ENCODE measurements around the gene POGZ.

Gene POGZ

GRCh38 chr1:151372058-151372934, 87.0 kb downstream of the POGZ start, which contains the start of gene SELENBP1:
Gene SELENBP1, minus strand, starts transcription at chr1:151372705. Its CDS starts 64 bp downstream, at chr1:151372641.
- Mint-ChIP-seq H3K27me3 (no peaks in the 10 kb centered on the region), H3K9me3 (no peaks in the 10 kb centered on the region), H3K27ac (ENCODE audit: low read depth) (peak within 1 kb of the TSS; percentile 20), H3K4me3 (no peak within 1 kb of the TSS), H3K4me1 (no peaks in the 10 kb centered on the region), H3K36me3 (ENCODE audit: insufficient read depth) (no peaks in the 10 kb centered on the region)
- ATAC-seq (replicated peaks; ENCODE audit: extremely low read depth, poor library complexity, severe bottlenecking) (no peak), DNase-seq (ENCODE audit: low spot score in 2 of 2) (no peak)

GRCh38 chr1:151371370-151372057, 87.8 kb downstream of the POGZ start:
- Mint-ChIP-seq H3K27ac (ENCODE audit: low read depth) (peak overlapping the region; percentile 20), H3K4me1 (no peaks in the 10 kb centered on the region), H3K36me3 (ENCODE audit: insufficient read depth) (no peaks in the 10 kb centered on the region), H3K9me3 (no peaks in the 10 kb centered on the region), H3K4me3 (no peak overlapping the region), H3K27me3 (no peaks in the 10 kb centered on the region)
- ATAC-seq (replicated peaks; ENCODE audit: extremely low read depth, poor library complexity, severe bottlenecking) (no peak), DNase-seq (ENCODE audit: low spot score in 2 of 2) (no peak)

GRCh38 chr1:151370211-151370911, 88.9 kb downstream of the POGZ start:
- H3K27ac Mint-ChIP-seq (ENCODE audit: low read depth), result no peak overlapping the region
- no peaks in the 10 kb centered on the region for H3K9me3 Mint-ChIP-seq
- H3K4me3 Mint-ChIP-seq, result no peak overlapping the region
- H3K36me3 Mint-ChIP-seq (ENCODE audit: insufficient read depth), result no peaks in the 10 kb centered on the region
- DNase-seq (ENCODE audit: low spot score in 2 of 2) (no peak), ATAC-seq (replicated peaks; ENCODE audit: extremely low read depth, poor library complexity, severe bottlenecking) (no peak)
- H3K4me1 Mint-ChIP-seq, result no peaks in the 10 kb centered on the region
- no peaks in the 10 kb centered on the region for H3K27me3 Mint-ChIP-seq

- H3K4me3 Mint-ChIP-seq, result no peak overlapping the region
- DNase-seq (ENCODE audit: low spot score in 2 of 2) (no peak), ATAC-seq (replicated peaks; ENCODE audit: extremely low read depth, poor library complexity, severe bottlenecking) (no peak)
- no peak overlapping the region for H3K27ac Mint-ChIP-seq (ENCODE audit: low read depth)
- no peaks in the 10 kb centered on the region for H3K36me3 Mint-ChIP-seq (ENCODE audit: insufficient read depth)
- H3K9me3 Mint-ChIP-seq, result no peaks in the 10 kb centered on the region
- no peaks in the 10 kb centered on the region for H3K27me3 Mint-ChIP-seq
- H3K4me1 Mint-ChIP-seq, result no peaks in the 10 kb centered on the region
These were observed 89.7 kb downstream of the POGZ start for GRCh38 chr1:151369621-151370048.

GRCh38 chr1:151369302-151369610, 90.0 kb downstream of the POGZ start:
- Mint-ChIP-seq H3K4me1 (no peaks in the 10 kb centered on the region), H3K9me3 (no peaks in the 10 kb centered on the region), H3K36me3 (ENCODE audit: insufficient read depth) (no peaks in the 10 kb centered on the region), H3K4me3 (no peak overlapping the region), H3K27me3 (no peaks in the 10 kb centered on the region), H3K27ac (ENCODE audit: low read depth) (no peak overlapping the region)
- no peak for ATAC-seq (replicated peaks; ENCODE audit: extremely low read depth, poor library complexity, severe bottlenecking)
- DNase-seq (ENCODE audit: low spot score in 2 of 2), result no peak

- DNase-seq (ENCODE audit: low spot score in 2 of 2), result no peak
- no peaks in the 10 kb centered on the region for H3K36me3 Mint-ChIP-seq (ENCODE audit: insufficient read depth)
These were observed 90.6 kb downstream of the POGZ start for GRCh38 chr1:151368393-151369301.

GRCh38 chr1:151367658-151368392, 91.5 kb downstream of the POGZ start:
- H3K36me3 Mint-ChIP-seq (ENCODE audit: insufficient read depth), result peaks cover under 1% of the 10 kb centered on the region
- H3K4me1 Mint-ChIP-seq, result no peaks in the 10 kb centered on the region
- no peaks in the 10 kb centered on the region for H3K27me3 Mint-ChIP-seq
- H3K4me3 Mint-ChIP-seq, result no peak overlapping the region
- ATAC-seq (replicated peaks; ENCODE audit: extremely low read depth, poor library complexity, severe bottlenecking) (no peak), DNase-seq (ENCODE audit: low spot score in 2 of 2) (no peak)
- no peak overlapping the region for H3K27ac Mint-ChIP-seq (ENCODE audit: low read depth)
- no peaks in the 10 kb centered on the region for H3K9me3 Mint-ChIP-seq

More at GRCh38 chr1:151368393-151369301, 90.6 kb downstream of the POGZ start:
- H3K27me3 Mint-ChIP-seq, result no peaks in the 10 kb centered on the region
- H3K4me3 Mint-ChIP-seq, result no peak overlapping the region
- no peaks in the 10 kb centered on the region for H3K4me1 Mint-ChIP-seq
- no peaks in the 10 kb centered on the region for H3K9me3 Mint-ChIP-seq
- no peak for ATAC-seq (replicated peaks; ENCODE audit: extremely low read depth, poor library complexity, severe bottlenecking)
- H3K27ac Mint-ChIP-seq (ENCODE audit: low read depth), result no peak overlapping the region

GRCh38 chr1:151364996-151365395, 94.3 kb downstream of the POGZ start:
- H3K4me3 Mint-ChIP-seq, result no peak overlapping the region
- peaks cover 7% of the 10 kb centered on the region for H3K9me3 Mint-ChIP-seq
- no peak for DNase-seq (ENCODE audit: low spot score in 2 of 2)
- H3K27me3 Mint-ChIP-seq, result no peaks in the 10 kb centered on the region
- no peak for ATAC-seq (replicated peaks; ENCODE audit: extremely low read depth, poor library complexity, severe bottlenecking)
- H3K4me1 Mint-ChIP-seq, result no peaks in the 10 kb centered on the region
- H3K27ac Mint-ChIP-seq (ENCODE audit: low read depth), result peak overlapping the region; percentile 56
- peaks cover 2% of the 10 kb centered on the region for H3K36me3 Mint-ChIP-seq (ENCODE audit: insufficient read depth)

GRCh38 chr1:151362308-151363155, 96.8 kb downstream of the POGZ start:
- no peaks in the 10 kb centered on the region for H3K4me1 Mint-ChIP-seq

GRCh38 chr1:151361883-151362282, 97.4 kb downstream of the POGZ start:
- Mint-ChIP-seq H3K4me1 (no peaks in the 10 kb centered on the region), H3K36me3 (ENCODE audit: insufficient read depth) (peaks cover 2% of the 10 kb centered on the region), H3K4me3 (no peak overlapping the region), H3K27me3 (no peaks in the 10 kb centered on the region), H3K27ac (ENCODE audit: low read depth) (no peak overlapping the region), H3K9me3 (peaks cover 7% of the 10 kb centered on the region)
- DNase-seq (ENCODE audit: low spot score in 2 of 2) (no peak), ATAC-seq (replicated peaks; ENCODE audit: extremely low read depth, poor library complexity, severe bottlenecking) (no peak)

More at GRCh38 chr1:151362308-151363155, 96.8 kb downstream of the POGZ start:
- Mint-ChIP-seq H3K36me3 (ENCODE audit: insufficient read depth) (peaks cover 2% of the 10 kb centered on the region), H3K27me3 (no peaks in the 10 kb centered on the region), H3K4me3 (no peak overlapping the region), H3K9me3 (peaks cover 7% of the 10 kb centered on the region), H3K27ac (ENCODE audit: low read depth) (no peak overlapping the region)
- DNase-seq (ENCODE audit: low spot score in 2 of 2), result no peak
- no peak for ATAC-seq (replicated peaks; ENCODE audit: extremely low read depth, poor library complexity, severe bottlenecking)

- no peaks in the 10 kb centered on the region for H3K36me3 Mint-ChIP-seq (ENCODE audit: insufficient read depth)
- no peak overlapping the region for H3K4me3 Mint-ChIP-seq
- H3K27ac Mint-ChIP-seq (ENCODE audit: low read depth), result no peak overlapping the region
- H3K27me3 Mint-ChIP-seq, result no peaks in the 10 kb centered on the region
- ATAC-seq (replicated peaks; ENCODE audit: extremely low read depth, poor library complexity, severe bottlenecking) (no peak), DNase-seq (ENCODE audit: low spot score in 2 of 2) (no peak)
- no peaks in the 10 kb centered on the region for H3K4me1 Mint-ChIP-seq
- peaks cover 2% of the 10 kb centered on the region for H3K9me3 Mint-ChIP-seq
These were observed 102.6 kb downstream of the POGZ start for GRCh38 chr1:151356696-151357095.

Measured in central memory CD8-positive, alpha-beta T cell (primary cell).